SK-N-MC (cell line): ENCODE data around the gene ACE.

ENCODE experiments used
- EZH2 ChIP-seq: fragments of 200-600 bp; sonication (generic); IDR thresholded peaks from one replicate; pipeline ENCODE4 v1.6.1; 2017; ENCODE audit warnings: antibody characterized with exemption
- POLR2AphosphoS5 ChIP-seq: IDR thresholded peaks from 2 replicates; pipeline ENCODE4 v1.6.1; 2012; ENCODE audit warnings: mild to moderate bottlenecking, low read depth, low read length, borderline replicate concordance

DNA sequence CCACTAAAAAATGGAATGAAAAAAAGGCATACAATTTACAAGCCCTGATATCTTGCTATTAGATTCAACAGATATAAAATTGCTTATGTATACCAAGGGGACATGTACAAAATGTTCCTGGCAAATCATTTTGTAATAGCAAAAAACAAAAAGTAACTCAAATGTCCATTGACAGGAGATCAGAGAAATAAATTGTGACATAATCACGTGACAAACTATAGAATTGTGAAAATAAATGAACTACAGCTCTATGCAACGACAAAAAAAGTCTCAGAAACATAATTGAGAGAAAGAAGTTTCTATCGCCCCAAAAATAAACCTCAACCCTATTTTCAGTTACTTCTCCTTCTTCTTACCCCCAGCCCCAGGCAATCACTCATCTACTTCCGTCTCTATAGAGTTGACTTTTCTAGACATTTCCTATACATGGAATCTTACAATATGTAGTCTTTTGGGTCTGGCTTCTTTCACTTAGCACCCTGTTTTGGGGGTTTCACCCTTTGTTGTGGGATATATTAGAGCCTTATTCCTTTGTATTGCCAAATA is 12.1 kb upstream of the ACE start:
- no peak for TF ChIP-seq EZH2
- no peak for TF ChIP-seq POLR2AphosphoS5
